ENCODE measurements around the gene ZNF740.

DNA sequence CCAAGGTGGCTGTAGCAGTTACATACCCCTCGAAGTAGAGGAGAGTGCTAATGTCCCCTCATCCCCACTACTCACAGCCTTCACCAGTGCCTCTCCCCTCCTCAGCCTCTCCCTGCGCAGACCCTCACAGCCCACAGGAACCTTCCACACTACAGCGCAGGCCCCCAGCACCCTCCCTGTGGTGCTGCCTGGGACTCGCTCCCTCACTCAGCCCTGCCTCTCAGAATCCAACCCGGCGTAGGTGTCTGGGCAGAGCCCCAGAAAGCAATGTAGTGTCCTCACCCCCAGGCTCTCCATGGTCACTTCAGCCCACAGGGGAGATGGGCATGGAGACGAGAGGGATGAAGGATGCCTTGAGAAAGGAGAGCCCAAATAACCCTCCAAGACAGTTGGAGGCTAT, 10.9 kb upstream of the ZNF740 start:
- TF ChIP-seq, protein P1, sequence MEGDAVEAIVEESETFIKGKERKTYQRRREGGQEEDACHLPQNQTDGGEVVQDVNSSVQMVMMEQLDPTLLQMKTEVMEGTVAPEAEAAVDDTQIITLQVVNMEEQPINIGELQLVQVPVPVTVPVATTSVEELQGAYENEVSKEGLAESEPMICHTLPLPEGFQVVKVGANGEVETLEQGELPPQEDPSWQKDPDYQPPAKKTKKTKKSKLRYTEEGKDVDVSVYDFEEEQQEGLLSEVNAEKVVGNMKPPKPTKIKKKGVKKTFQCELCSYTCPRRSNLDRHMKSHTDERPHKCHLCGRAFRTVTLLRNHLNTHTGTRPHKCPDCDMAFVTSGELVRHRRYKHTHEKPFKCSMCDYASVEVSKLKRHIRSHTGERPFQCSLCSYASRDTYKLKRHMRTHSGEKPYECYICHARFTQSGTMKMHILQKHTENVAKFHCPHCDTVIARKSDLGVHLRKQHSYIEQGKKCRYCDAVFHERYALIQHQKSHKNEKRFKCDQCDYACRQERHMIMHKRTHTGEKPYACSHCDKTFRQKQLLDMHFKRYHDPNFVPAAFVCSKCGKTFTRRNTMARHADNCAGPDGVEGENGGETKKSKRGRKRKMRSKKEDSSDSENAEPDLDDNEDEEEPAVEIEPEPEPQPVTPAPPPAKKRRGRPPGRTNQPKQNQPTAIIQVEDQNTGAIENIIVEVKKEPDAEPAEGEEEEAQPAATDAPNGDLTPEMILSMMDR (conservative IDR thresholded peaks at IDR 0.05; ENCODE audit: low read length) = no peak
- no peak for TF ChIP-seq EZH2phosphoT487 (IDR thresholded peaks at IDR 0.05; ENCODE audit: borderline replicate concordance)
